Measurements from ENCODE around the gene LY9. TPM values are rescaled to one million over a fixed set of nuclear protein-coding genes. Genes with fewer than 3 reads are reported as not detected.

Gene LY9
- total RNA-seq, 1 experiment from 2014 or later: not detected

GRCh38 chr1:160841079-160841478, 45.1 kb downstream of the LY9 start:
- ChIA-PET CTCF (interaction anchor here (0.6 kb wide), 2 partner anchors 73 to 648 kb away, joined by 3 read pairs; no protein-coding TSS in a partner anchor), POLR2A (ENCODE audit: unreplicated experiment) (no interaction called here)
- Histone ChIP-seq H3F3A (ENCODE audit: low read length, unreplicated experiment) (no peaks in the 10 kb centered on the region), H3K4me3 (ENCODE audit: low read length) (no peak overlapping the region), H4K20me1 (ENCODE audit: low read length) (no peaks in the 10 kb centered on the region), H3K27ac (ENCODE audit: low read length) (no peak overlapping the region), H3K27me3 (ENCODE audit: low read length) (no peaks in the 10 kb centered on the region), H2AFZ (ENCODE audit: low read length) (no peak overlapping the region), H3K9ac (ENCODE audit: low read length) (no peak overlapping the region), H3K9me3 (ENCODE audit: low read length) (peaks cover 12% of the 10 kb centered on the region; the same call in 1 of the 2 replicates), H3K9me2 (replicated peaks; ENCODE audit: low read length) (no peaks in the 10 kb centered on the region), H3K36me3 (ENCODE audit: low read depth, low read length) (no peaks in the 10 kb centered on the region), H3K4me1 (ENCODE audit: insufficient read depth, low read length) (peaks cover 10% of the 10 kb centered on the region), H3K4me2 (ENCODE audit: low read length) (no peak overlapping the region), H3K79me2 (ENCODE audit: low read length) (no peaks in the 10 kb centered on the region)
- BruUV-seq (replicated peaks): no TSS peak
- no peak for TF ChIP-seq EZH2phosphoT487 (IDR thresholded peaks at IDR 0.05; ENCODE audit: borderline replicate concordance, low read length)
- TF ChIP-seq EZH2 (IDR thresholded peaks at IDR 0.05; ENCODE audit: low read length, unreplicated experiment): no peak
- TF ChIP-seq CTCF (conservative IDR thresholded peaks at IDR 0.05; ENCODE audit: low read depth, low read length): no peak
- ATAC-seq (no peak), DNase-seq (no peak)
- intact Hi-C loops (cut with micrococcal nuclease): no loop called here

- DNase-seq: no peak
- no TSS peak for BruUV-seq (replicated peaks)
- Histone ChIP-seq H3K27me3 (ENCODE audit: low read length) (peaks cover 5% of the 10 kb centered on the region; the same call in 1 of the 2 replicates), H3K9ac (ENCODE audit: low read length) (no peak overlapping the region), H3K36me3 (ENCODE audit: low read depth, low read length) (no peaks in the 10 kb centered on the region), H3K4me3 (ENCODE audit: low read length) (no peak overlapping the region), H3F3A (ENCODE audit: low read length, unreplicated experiment) (no peaks in the 10 kb centered on the region), H2AFZ (ENCODE audit: low read length) (no peak overlapping the region), H3K4me2 (ENCODE audit: low read length) (no peak overlapping the region), H3K9me3 (ENCODE audit: low read length) (peaks cover 12% of the 10 kb centered on the region; the same call in 1 of the 2 replicates), H3K79me2 (ENCODE audit: low read length) (no peaks in the 10 kb centered on the region), H3K4me1 (ENCODE audit: insufficient read depth, low read length) (no peaks in the 10 kb centered on the region), H4K20me1 (ENCODE audit: low read length) (no peaks in the 10 kb centered on the region), H3K27ac (ENCODE audit: low read length) (no peak overlapping the region), H3K9me2 (replicated peaks; ENCODE audit: low read length) (no peaks in the 10 kb centered on the region)
- TF ChIP-seq EZH2phosphoT487 (IDR thresholded peaks at IDR 0.05; ENCODE audit: borderline replicate concordance, low read length): no peak
- no peak for TF ChIP-seq CTCF (conservative IDR thresholded peaks at IDR 0.05; ENCODE audit: low read depth, low read length)
- TF ChIP-seq EZH2 (IDR thresholded peaks at IDR 0.05; ENCODE audit: low read length, unreplicated experiment): no peak
- intact Hi-C loops (cut with micrococcal nuclease): no loop called here
- POLR2A ChIA-PET (ENCODE audit: unreplicated experiment): no interaction called here
- ATAC-seq: no peak
- CTCF ChIA-PET: no interaction called here
Observed at GRCh38 chr1:160844447-160845232, 48.7 kb downstream of the LY9 start.

GRCh38 chr1:160846281-160846680, 50.3 kb downstream of the LY9 start:
- Histone ChIP-seq H3K79me2 (ENCODE audit: low read length) (no peaks in the 10 kb centered on the region), H3K4me2 (ENCODE audit: low read length) (no peak overlapping the region), H3K9me2 (replicated peaks; ENCODE audit: low read length) (no peaks in the 10 kb centered on the region), H2AFZ (ENCODE audit: low read length) (no peak overlapping the region), H3K9ac (ENCODE audit: low read length) (no peak overlapping the region), H3F3A (ENCODE audit: low read length, unreplicated experiment) (no peaks in the 10 kb centered on the region), H3K27ac (ENCODE audit: low read length) (no peak overlapping the region), H3K27me3 (ENCODE audit: low read length) (peaks cover 16% of the 10 kb centered on the region), H3K36me3 (ENCODE audit: low read depth, low read length) (no peaks in the 10 kb centered on the region), H3K4me3 (ENCODE audit: low read length) (no peak overlapping the region), H3K9me3 (ENCODE audit: low read length) (peaks cover 12% of the 10 kb centered on the region; the same call in 1 of the 2 replicates), H3K4me1 (ENCODE audit: insufficient read depth, low read length) (no peaks in the 10 kb centered on the region), H4K20me1 (ENCODE audit: low read length) (no peaks in the 10 kb centered on the region)
- CTCF ChIA-PET: no interaction called here
- ATAC-seq (no peak), DNase-seq (no peak)
- no peak for TF ChIP-seq EZH2phosphoT487 (IDR thresholded peaks at IDR 0.05; ENCODE audit: borderline replicate concordance, low read length)
- TF ChIP-seq EZH2 (IDR thresholded peaks at IDR 0.05; ENCODE audit: low read length, unreplicated experiment): no peak
- no peak for TF ChIP-seq CTCF (conservative IDR thresholded peaks at IDR 0.05; ENCODE audit: low read depth, low read length)
- POLR2A ChIA-PET (ENCODE audit: unreplicated experiment): no interaction called here
- no TSS peak for BruUV-seq (replicated peaks)
- intact Hi-C loops (cut with micrococcal nuclease): no loop called here
